ENCODE measurements around the gene SLC16A1. TPM values are rescaled to one million over a fixed set of nuclear protein-coding genes. Genes with fewer than 3 reads are reported as not detected.

SLC16A1 gene
- total and polyA plus RNA-seq, 8 donors, result 14.5 to 33.0 (median 29.9) TPM

DNA sequence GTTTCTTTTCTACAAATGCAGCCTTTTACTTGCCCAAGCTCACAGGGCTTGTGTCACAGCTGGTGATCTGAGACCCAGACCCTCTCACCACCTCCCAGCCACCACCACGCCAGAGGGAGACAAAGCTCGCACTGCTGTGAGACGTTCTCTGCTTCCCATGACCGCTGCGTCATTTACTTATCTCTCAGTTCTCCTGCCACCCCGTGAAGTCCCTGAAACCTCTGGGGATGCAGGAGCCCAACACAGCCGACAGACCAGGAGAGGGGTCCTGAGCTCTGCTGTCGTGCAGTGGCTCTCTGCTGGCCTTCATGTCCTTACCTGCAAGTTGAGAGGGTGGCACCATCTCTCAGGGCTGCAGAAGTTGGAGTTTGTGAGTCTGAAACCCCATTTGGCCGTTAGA lies 77.7 kb downstream of the SLC16A1 start:
- H3K9me3 ChIP-seq, result no peaks in the 10 kb centered on the region
- no peak overlapping the region for H3K4me3 ChIP-seq
- intact Hi-C loops (cut with DNase I), result no loop called here
- no peak for DNase-seq
- no peaks in the 10 kb centered on the region for H3K36me3 ChIP-seq
- ATAC-seq, result no peak
- H3K27ac ChIP-seq, result no peak overlapping the region
- TF ChIP-seq, protein P1, sequence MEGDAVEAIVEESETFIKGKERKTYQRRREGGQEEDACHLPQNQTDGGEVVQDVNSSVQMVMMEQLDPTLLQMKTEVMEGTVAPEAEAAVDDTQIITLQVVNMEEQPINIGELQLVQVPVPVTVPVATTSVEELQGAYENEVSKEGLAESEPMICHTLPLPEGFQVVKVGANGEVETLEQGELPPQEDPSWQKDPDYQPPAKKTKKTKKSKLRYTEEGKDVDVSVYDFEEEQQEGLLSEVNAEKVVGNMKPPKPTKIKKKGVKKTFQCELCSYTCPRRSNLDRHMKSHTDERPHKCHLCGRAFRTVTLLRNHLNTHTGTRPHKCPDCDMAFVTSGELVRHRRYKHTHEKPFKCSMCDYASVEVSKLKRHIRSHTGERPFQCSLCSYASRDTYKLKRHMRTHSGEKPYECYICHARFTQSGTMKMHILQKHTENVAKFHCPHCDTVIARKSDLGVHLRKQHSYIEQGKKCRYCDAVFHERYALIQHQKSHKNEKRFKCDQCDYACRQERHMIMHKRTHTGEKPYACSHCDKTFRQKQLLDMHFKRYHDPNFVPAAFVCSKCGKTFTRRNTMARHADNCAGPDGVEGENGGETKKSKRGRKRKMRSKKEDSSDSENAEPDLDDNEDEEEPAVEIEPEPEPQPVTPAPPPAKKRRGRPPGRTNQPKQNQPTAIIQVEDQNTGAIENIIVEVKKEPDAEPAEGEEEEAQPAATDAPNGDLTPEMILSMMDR (IDR thresholded peaks at IDR 0.05), result no peak
- peaks cover 0 to 6% of the 10 kb centered on the region in 2 donors for H3K4me1 ChIP-seq
- peaks cover 0 to 11% of the 10 kb centered on the region in 2 donors for H3K27me3 ChIP-seq

DNA sequence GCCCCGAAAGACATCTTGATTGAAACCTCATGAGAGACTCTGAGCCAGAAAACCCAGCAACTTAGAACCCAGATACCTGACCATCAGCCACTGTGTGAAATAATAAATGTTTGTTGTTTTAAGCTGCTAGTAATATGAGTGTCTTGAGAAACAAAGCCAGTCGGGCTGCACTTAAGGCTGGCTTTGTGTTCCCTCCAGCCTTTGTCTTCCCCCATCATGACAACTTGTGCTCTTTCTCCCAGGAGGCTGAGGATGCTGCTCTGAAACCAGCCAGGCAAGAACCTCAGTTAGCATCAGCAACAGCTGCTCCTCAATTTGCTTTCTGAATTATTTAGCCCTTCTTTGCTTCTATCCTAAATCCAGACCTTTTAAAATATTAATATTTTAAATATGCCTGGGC lies 78.2 kb downstream of the SLC16A1 start:
- H3K27me3 ChIP-seq, result peaks cover 0 to 11% of the 10 kb centered on the region in 2 donors
- H3K36me3 ChIP-seq, result no peaks in the 10 kb centered on the region
- TF ChIP-seq, protein P1 (IDR thresholded peaks at IDR 0.05), result no peak
- no peak overlapping the region for H3K27ac ChIP-seq
- no peak overlapping the region for H3K4me3 ChIP-seq
- intact Hi-C loops (cut with DNase I), result no loop called here
- ATAC-seq (no peak), DNase-seq (no peak)
- peaks cover 0 to 4% of the 10 kb centered on the region in 2 donors for H3K4me1 ChIP-seq
- no peaks in the 10 kb centered on the region for H3K9me3 ChIP-seq

DNA sequence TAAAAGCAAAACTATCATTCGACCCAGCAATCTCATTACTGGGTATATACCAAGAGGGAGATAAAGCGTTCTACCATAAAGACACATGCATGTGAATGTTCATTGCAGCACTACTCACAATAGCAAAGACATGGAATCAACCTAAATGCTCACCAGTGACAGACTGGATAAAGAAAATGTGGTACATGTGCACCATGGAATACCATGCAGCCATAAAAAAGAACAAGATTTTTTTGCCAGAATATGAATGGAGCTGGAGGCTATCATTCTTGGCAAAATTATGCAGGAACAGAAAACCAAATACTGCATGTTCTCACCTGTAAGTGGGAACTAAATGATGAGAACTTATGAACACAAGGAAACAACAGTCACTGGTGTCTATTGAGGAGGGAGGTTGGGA lies 79.7 kb downstream of the SLC16A1 start:
- Histone ChIP-seq H3K27me3 (peaks cover 0 to 11% of the 10 kb centered on the region in 2 donors), H3K27ac (no peak overlapping the region), H3K9me3 (no peaks in the 10 kb centered on the region), H3K4me1 (no peaks in the 10 kb centered on the region), H3K4me3 (no peak overlapping the region), H3K36me3 (no peaks in the 10 kb centered on the region)
- intact Hi-C loops (cut with DNase I), result no loop called here
- ATAC-seq (no peak), DNase-seq (no peak)
- TF ChIP-seq, protein P1 (IDR thresholded peaks at IDR 0.05), result no peak

DNA sequence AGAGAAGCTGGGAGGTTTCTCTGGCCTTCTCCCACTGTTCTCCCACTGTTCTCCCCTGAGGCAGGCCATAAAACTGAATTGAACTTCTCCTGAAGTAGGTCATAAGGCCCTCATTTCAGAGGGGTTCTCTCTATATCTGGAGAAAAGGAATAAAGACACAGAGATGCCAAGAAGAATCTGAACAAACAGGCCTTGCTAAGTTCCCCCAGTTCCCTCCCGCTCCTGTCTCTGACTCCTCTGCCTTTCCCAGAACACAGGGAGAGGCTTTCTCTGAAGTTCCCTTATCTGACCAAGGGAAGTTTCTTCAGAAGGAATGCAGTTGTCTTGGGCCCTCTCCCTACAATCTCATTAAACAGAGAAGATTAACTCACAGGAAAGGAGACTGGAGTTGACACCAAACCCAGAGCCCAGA lies 83.4 kb downstream of the SLC16A1 start:
- ATAC-seq (no peak), DNase-seq (no peak)
- Histone ChIP-seq H3K4me1 (no peaks in the 10 kb centered on the region), H3K9me3 (no peaks in the 10 kb centered on the region), H3K27me3 (no peaks in the 10 kb centered on the region), H3K27ac (no peak overlapping the region), H3K36me3 (no peaks in the 10 kb centered on the region), H3K4me3 (no peak overlapping the region)
- intact Hi-C loops (cut with DNase I), result no loop called here
- TF ChIP-seq, protein P1 (IDR thresholded peaks at IDR 0.05), result no peak

DNA sequence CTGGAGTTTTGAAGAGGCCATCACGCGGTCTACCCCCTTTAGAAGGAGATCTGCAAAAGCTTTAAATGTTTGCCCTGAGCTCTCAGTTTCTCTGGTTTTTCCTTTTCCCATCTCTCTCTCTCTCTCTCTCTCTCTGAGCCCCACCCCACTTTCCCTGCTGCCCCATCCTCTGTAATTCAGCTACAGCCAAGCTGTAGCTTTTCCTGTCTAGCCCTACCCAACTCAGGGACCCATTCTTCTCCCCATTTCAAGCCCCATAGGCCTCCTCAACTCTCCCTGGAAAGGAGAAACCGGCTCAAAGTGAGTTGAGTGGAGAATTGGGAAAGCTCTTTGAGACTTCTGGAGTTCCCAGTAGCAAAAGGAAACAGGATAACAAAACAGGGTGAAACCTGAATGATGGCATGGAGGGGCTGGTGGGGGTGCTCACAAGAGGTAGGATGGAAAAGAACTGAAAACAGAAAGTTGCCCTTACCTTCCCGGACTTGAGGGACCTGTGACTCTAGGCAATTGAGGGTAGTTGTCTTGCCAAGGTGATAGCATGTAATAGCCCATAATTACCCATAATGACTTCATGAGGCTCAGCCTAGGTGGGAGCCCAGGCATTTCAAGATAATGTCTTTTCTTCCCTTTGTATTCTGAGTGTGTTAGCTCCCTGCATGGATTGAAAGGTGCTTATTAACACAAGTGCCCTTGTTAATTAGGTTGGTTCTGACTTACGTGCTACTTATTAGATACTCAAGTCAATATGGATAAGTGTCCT lies 84.9 kb downstream of the SLC16A1 start:
- H3K4me1 ChIP-seq, result no peaks in the 10 kb centered on the region
- DNase-seq (no peak), ATAC-seq (no peak)
- no peaks in the 10 kb centered on the region for H3K9me3 ChIP-seq
- no peaks in the 10 kb centered on the region for H3K27me3 ChIP-seq
- TF ChIP-seq, protein P1 (IDR thresholded peaks at IDR 0.05), result no peak
- H3K27ac ChIP-seq, result no peak overlapping the region
- H3K4me3 ChIP-seq, result no peak overlapping the region
- H3K36me3 ChIP-seq, result no peaks in the 10 kb centered on the region
- intact Hi-C loops (cut with DNase I), result no loop called here
